Smooth muscle cell (in vitro differentiated cells): ENCODE results near the gene OTOG. TPM values are rescaled to one million over a fixed set of nuclear protein-coding genes. Genes with fewer than 3 reads are reported as not detected.

Experiments used
- DNase-seq: peaks from one replicate; lab custom pipeline; 2025; ENCODE audit not compliant: unreplicated experiment; lab: John Stamatoyannopoulos, UW
- H2AFZ ChIP-seq: fragments of 200-600 bp; sonication (generic); 2 replicates; pipeline ENCODE4 v1.6.0; 2016; ENCODE audit warnings: antibody characterized with exemption, low read depth, mild to moderate bottlenecking
- H3F3A ChIP-seq: fragments of 200-600 bp; sonication (generic); 2 replicates; pipeline ENCODE4 v1.6.0; 2017; ENCODE audit warnings: antibody characterized with exemption, low read depth
- H3K27ac ChIP-seq: fragments of 200-600 bp; sonication (generic); 2 replicates; pipeline ENCODE4 v1.5.1; 2016; ENCODE audit warnings: low read depth, mild to moderate bottlenecking
- H3K27me3 ChIP-seq: fragments of 200-600 bp; sonication (generic); 2 replicates; pipeline ENCODE4 v1.6.1; 2016; ENCODE audit warnings: low read depth, mild to moderate bottlenecking
- H3K36me3 ChIP-seq: fragments of 200-600 bp; sonication (generic); 2 replicates; pipeline ENCODE4 v1.5.1; 2016; ENCODE audit warnings: low read depth
- H3K4me1 ChIP-seq: fragments of 200-600 bp; sonication (generic); 2 replicates; pipeline ENCODE4 v1.5.1; 2016; ENCODE audit warnings: low read depth
- H3K4me2 ChIP-seq: fragments of 200-600 bp; sonication (generic); 2 replicates; pipeline ENCODE4 v1.6.0; 2016; ENCODE audit warnings: mild to moderate bottlenecking
- H3K4me3 ChIP-seq: fragments of 200-600 bp; sonication (generic); 2 replicates; pipeline ENCODE4 v1.5.1; 2016; ENCODE audit warnings: mild to moderate bottlenecking
- H3K79me2 ChIP-seq: fragments of 200-600 bp; sonication (generic); 2 replicates; pipeline ENCODE4 v1.6.0; 2016; ENCODE audit warnings: low read depth, mild to moderate bottlenecking
- H3K9ac ChIP-seq: fragments of 200-600 bp; sonication (generic); 2 replicates; pipeline ENCODE4 v1.6.0; 2016; ENCODE audit warnings: low read depth
- H3K9me3 ChIP-seq: fragments of 200-600 bp; sonication (generic); replicated peaks from 2 replicates; pipeline ENCODE4 v1.5.1; 2016; ENCODE audit warnings: low read depth
- H4K20me1 ChIP-seq: fragments of 200-600 bp; sonication (generic); 2 replicates; pipeline ENCODE4 v1.6.0; 2016; ENCODE audit warnings: low read depth
- CTCF ChIP-seq: fragments of 200-600 bp; sonication (generic); IDR thresholded peaks from 2 replicates; pipeline ENCODE4 v1.5.1; 2017; ENCODE audit warnings: borderline replicate concordance, mild to moderate bottlenecking, antibody characterized with exemption; ENCODE audit not compliant: insufficient read depth, poor library complexity, severe bottlenecking
- WGBS: methylation state at CpG from one replicate; pipeline ENCODE4 v1.1.7; 2016; ENCODE audit warnings: low lambda C conversion rate; 5-methylcytosine and 5-hydroxymethylcytosine counted together
- polyA plus RNA-seq: library from polyadenylated mRNA; unstranded; fragments of >200 nt; fragmentation: Nextera tagmentation; extraction: Ambion mirVana; gene quantifications from 2 replicates; pipeline ENCODE4 v1.2.1, GENCODE V29; 2016
- total RNA-seq: library from RNA; depleted of rRNA; stranded (reverse); fragments of >200 nt; gene quantifications from 2 replicates; pipeline ENCODE4 v1.2.3, GENCODE V29; 2014

The OTOG gene
- total and polyA plus RNA-seq, 2 experiments from 2014 or later = not detected

- TF ChIP-seq CTCF = no peak
- H3K9ac ChIP-seq = no peak overlapping the region
- WGBS = 84% methylated on average over 10 of the region's 10 CpGs
These were observed 106.6 kb downstream of the OTOG start for GRCh38 chr11:17653611-17654010.

GRCh38 chr11:17655682-17656081 is 108.6 kb downstream of the OTOG start:
- Histone ChIP-seq H3K4me2 (no peak overlapping the region), H3K79me2 (no peaks in the 10 kb centered on the region), H3K9ac (no peak overlapping the region), H3K4me3 (no peak overlapping the region), H3K27ac (no peak overlapping the region), H3K36me3 (no peaks in the 10 kb centered on the region), H4K20me1 (no peaks in the 10 kb centered on the region), H3K27me3 (peaks cover 4% of the 10 kb centered on the region), H3K4me1 (no peaks in the 10 kb centered on the region), H2AFZ (no peak overlapping the region), H3F3A (no peaks in the 10 kb centered on the region), H3K9me3 (no peaks in the 10 kb centered on the region)
- WGBS = 70% methylated on average over 2 of the region's 2 CpGs
- no peak for DNase-seq
- no peak for TF ChIP-seq CTCF

More at GRCh38 chr11:17653611-17654010, 106.6 kb downstream of the OTOG start:
- no peak overlapping the region for H3K4me2 ChIP-seq
- no peak overlapping the region for H3K4me3 ChIP-seq
- H3K79me2 ChIP-seq = no peaks in the 10 kb centered on the region
- H3K27me3 ChIP-seq = peaks cover 4% of the 10 kb centered on the region
- no peak for DNase-seq
- no peaks in the 10 kb centered on the region for H3K36me3 ChIP-seq
- H3K4me1 ChIP-seq = no peaks in the 10 kb centered on the region
- H4K20me1 ChIP-seq = no peaks in the 10 kb centered on the region
- H3F3A ChIP-seq = no peaks in the 10 kb centered on the region
- no peak overlapping the region for H2AFZ ChIP-seq
- no peaks in the 10 kb centered on the region for H3K9me3 ChIP-seq
- no peak overlapping the region for H3K27ac ChIP-seq

- Histone ChIP-seq H3K9ac (no peak overlapping the region), H3K27me3 (peaks cover 4% of the 10 kb centered on the region), H3F3A (no peaks in the 10 kb centered on the region), H3K79me2 (no peaks in the 10 kb centered on the region), H3K36me3 (no peaks in the 10 kb centered on the region), H4K20me1 (no peaks in the 10 kb centered on the region), H3K27ac (no peak overlapping the region), H3K9me3 (no peaks in the 10 kb centered on the region), H2AFZ (no peak overlapping the region), H3K4me3 (no peak overlapping the region), H3K4me1 (no peaks in the 10 kb centered on the region), H3K4me2 (no peak overlapping the region)
- DNase-seq = no peak
- no peak for TF ChIP-seq CTCF
These were observed 111.2 kb downstream of the OTOG start for GRCh38 chr11:17658211-17658610.

GRCh38 chr11:17668166-17668565 is 121.1 kb downstream of the OTOG start:
- DNase-seq = no peak
- no peaks in the 10 kb centered on the region for H3K79me2 ChIP-seq
- H2AFZ ChIP-seq = no peak overlapping the region
- H3K4me3 ChIP-seq = no peak overlapping the region
- no peak overlapping the region for H3K9ac ChIP-seq
- peaks cover 36% of the 10 kb centered on the region for H3K27me3 ChIP-seq
- H3K27ac ChIP-seq = no peak overlapping the region
- no peaks in the 10 kb centered on the region for H4K20me1 ChIP-seq
- no peaks in the 10 kb centered on the region for H3F3A ChIP-seq
- no peaks in the 10 kb centered on the region for H3K4me1 ChIP-seq
- H3K4me2 ChIP-seq = no peak overlapping the region
- no peaks in the 10 kb centered on the region for H3K36me3 ChIP-seq
- peaks cover 4% of the 10 kb centered on the region for H3K9me3 ChIP-seq
- no peak for TF ChIP-seq CTCF
